ENCODE results near the gene FXR2.

Gene FXR2

GRCh38 chr17:7587420-7588151 is 27.1 kb downstream of the FXR2 start:
- no peak for DNase-seq

GRCh38 chr17:7586673-7587419 is 27.9 kb downstream of the FXR2 start:
- no peak for DNase-seq

- peak; percentile 85 to 93 (median 86) for DNase-seq
These were observed 31.2 kb downstream of the FXR2 start, which contains the start of gene MPDU1 for GRCh38 chr17:7583253-7584109. TSS of gene MPDU1 (plus strand) at chr17:7583852. CDS start at chr17:7583863, 11 bp downstream.

DNA sequence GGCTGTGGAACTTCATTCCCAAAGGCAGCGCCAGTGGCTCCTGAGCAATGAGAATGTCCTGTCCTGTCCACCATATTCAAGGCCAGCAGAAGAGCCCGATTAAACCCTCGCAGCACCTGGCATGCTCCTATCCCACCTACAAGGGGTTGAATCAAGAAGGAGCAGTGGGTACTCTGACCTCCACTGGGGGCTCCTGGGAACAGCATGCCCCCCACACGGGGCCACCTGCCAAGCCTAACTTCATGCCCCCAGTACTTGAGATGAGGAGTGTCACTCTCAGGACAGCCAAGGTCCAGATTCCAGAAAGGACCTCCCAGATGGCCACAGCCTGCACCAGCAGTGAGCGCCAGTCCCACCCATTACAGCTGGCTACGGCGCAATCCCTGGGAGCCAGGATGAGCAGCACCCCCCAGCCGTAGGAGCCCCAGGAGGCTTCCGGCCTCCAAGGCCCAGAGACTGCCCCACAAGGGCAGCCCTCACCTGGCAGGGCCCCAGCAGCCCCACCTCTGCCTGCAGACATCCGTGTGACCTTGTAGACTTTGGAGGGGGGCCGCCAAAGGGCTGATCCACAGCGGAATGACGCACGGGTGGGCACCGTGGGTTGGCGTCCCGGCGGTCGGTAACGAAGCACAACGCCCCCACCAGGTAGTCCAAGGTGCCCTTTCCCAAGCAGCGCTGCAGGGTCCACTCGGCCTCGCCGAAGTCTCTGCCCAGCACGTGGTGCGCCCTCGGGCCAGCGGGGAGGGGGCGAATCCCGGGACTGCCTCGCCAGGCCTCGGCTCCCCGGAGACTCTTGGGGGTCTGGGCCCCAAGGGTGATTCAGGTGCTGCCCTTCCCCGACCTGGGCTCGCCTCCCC is 32.1 kb downstream of the FXR2 start:
- no peak for DNase-seq

- no peak for DNase-seq
These were observed 33.8 kb downstream of the FXR2 start for GRCh38 chr17:7580604-7581575.

- no peak for DNase-seq
These were observed 34.7 kb downstream of the FXR2 start for GRCh38 chr17:7579834-7580603.

DNA sequence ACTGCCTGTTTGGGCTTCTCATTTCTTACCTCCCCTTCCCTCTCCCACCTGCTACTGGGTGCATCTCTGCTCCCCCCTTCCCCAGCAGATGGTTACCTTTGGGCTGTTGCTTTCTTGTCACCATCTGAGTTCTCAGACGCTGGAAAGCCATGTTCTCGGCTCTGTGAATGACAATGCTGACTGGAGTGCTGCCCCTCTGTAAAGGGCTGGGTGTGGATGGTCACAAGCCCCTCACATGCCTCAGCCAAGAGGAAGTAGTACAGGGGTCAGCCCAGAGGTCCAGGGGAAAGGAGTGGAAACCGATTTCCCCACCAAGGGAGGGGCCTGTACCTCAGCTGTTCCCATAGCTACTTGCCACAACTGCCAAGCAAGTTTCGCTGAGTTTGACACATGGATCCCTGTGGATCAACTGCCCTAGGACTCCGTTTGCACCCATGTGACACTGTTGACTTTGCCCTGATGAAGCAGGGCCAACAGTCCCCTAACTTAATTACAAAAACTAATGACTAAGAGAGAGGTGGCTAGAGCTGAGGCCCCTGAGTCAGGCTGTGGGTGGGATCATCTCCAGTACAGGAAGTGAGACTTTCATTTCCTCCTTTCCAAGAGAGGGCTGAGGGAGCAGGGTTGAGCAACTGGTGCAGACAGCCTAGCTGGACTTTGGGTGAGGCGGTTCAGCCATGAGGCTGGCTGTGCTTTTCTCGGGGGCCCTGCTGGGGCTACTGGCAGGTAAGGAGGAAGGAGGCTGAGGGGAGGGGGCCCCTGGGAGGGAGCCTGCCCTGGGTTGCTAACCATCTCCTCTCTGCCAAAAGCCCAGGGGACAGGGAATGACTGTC is 35.5 kb downstream of the FXR2 start, which contains the start of gene CD68:
CD68 (plus strand) TSS at position 638 of the 833 bp plus-strand sequence; CDS start at position 678, 40 bp downstream.
- no peak for DNase-seq

DNA sequence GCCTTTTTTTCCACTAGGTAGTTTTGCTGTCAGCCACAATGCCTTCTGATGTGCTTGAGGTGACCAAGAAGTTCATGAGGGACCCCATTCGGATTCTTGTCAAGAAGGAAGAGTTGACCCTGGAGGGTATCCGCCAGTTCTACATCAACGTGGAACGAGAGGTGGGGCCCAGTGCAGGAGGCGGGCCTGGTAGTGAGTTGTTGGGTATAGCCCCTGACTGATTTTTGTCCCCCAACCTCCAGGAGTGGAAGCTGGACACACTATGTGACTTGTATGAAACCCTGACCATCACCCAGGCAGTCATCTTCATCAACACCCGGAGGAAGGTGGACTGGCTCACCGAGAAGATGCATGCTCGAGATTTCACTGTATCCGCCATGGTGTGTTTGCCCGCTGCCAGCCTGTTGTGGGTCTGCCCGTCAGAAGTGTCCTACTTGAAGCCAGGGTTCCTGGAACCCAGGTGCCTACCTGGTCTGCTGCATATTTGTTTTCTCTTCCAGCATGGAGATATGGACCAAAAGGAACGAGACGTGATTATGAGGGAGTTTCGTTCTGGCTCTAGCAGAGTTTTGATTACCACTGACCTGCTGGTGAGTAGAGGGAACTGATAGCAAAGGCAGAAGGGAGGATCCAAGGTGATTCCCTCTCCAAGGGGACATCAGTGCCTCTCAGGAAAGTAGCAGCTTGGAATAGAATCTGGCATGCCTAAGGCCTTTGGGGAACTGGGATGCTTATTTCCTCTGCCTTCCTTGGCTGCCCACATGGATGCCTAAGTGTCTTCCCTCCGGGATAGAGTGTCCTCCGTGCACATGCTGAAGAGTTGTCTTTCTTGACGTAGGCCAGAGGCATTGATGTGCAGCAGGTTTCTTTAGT is 37.1 kb downstream of the FXR2 start:
- DNase-seq: no peak

DNA sequence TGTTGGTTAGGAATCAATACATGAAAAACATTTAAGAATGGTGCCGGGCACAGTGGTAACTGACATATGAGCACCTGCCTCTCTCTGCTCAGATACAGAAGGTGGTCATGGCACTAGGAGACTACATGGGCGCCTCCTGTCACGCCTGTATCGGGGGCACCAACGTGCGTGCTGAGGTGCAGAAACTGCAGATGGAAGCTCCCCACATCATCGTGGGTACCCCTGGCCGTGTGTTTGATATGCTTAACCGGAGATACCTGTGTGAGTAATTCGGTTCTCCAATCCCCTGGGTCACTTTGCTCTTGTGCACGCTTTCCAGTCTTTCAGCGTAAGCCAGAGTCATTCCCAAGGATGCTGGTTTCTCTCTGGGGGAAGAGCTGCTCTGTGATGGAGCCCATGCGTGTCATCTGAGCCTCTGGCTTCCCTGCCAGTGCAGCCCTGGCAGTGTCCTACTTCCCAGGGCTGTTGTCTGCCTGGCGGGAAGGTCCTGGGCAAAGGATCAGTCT is 38.2 kb downstream of the FXR2 start:
- DNase-seq: no peak

- DNase-seq: no peak
These were observed 38.7 kb downstream of the FXR2 start for GRCh38 chr17:7575959-7576358.

GRCh38 chr17:7575481-7575883 is 39.2 kb downstream of the FXR2 start:
- DNase-seq: no peak

- DNase-seq: no peak
These were observed 40.3 kb downstream of the FXR2 start for GRCh38 chr17:7574176-7574953.

DNA sequence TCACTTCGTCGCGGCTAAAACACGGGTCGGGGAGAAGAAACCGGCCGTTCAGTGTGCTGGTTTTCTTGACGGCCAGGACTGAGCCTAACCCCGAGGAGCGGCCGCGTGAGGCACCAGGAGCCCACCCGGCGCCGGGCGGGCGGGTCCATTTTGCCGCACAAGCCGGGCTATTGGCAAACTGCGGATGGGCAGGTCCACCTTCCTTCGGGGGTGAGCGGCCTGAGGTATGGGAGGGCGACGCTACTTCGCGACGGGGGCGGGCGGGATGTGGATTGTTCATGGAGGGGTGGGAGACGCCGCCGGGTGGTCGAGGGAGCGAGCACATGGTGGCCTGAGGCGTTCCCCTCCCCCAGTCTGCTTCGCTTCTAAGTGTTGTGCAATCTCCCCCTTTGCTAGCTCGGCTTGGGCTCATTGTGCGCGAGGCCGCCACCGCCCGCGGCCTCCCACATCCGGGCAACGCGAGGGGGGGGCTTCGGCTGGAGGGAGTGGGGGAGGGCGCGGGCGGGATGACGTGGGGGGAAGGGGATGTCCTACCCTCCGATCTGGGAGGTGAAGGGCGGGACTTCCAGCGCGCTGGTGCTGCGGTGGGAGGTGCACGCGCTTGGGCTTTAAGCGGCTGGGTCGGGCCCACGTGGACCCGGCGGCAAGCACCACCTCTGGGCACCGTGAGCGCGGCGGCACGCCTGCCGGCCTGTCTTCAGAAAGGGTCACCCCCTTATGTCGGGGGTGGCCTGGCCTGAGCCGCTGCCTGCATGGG is 41.2 kb downstream of the FXR2 start:
- peak; percentile 72 to 90 (median 82) for DNase-seq

DNA sequence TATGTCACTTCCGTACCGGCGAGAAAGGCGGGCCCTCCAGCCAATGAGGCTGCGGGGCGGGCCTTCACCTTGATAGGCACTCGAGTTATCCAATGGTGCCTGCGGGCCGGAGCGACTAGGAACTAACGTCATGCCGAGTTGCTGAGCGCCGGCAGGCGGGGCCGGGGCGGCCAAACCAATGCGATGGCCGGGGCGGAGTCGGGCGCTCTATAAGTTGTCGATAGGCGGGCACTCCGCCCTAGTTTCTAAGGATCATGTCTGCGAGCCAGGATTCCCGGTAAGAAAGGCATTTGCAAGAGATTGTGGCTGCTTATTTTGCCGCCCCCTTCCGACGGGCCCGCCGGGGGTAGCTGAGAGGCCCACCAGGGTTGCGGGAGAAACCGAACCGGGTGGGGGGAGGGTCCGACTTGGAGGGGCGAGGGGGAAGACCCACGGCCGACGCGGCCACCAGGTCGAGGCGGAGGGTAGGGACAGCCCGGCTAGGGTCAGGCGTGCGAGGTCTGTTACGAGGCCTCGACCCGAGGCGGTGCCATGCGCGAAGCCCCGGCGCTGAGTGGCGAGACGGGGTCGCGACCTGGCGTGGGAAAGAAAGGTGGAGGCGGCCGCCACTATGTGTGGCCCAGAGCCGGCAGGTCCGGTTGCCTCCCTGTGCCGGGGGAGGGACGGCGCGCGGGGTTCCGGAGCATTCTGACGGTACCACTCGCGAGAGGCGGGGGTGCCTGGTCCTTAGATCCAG is 41.9 kb downstream of the FXR2 start:
- DNase-seq: peak; percentile 99 to 100 (median 99)

GRCh38 chr17:7572338-7572587 is 42.4 kb downstream of the FXR2 start:
- DNase-seq: no peak

DNA sequence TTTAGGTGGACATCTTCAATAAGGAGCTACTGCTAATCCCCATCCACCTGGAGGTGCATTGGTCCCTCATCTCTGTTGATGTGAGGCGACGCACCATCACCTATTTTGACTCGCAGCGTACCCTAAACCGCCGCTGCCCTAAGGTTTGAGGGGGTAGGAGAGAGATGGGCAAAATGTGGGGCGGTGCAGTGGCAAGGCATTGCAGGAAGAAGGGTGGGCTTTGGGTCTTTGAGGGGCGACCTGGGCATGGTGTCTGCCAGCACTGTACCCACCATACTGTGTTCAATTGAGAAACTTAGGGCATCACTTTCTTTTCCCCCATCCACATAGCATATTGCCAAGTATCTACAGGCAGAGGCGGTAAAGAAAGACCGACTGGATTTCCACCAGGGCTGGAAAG is 44.3 kb downstream of the FXR2 start:
- no peak for DNase-seq

Measured in activated naive CD4-positive, alpha-beta T cell (primary cell).